HepG2 (cell line): ENCODE results near the gene ALG1L2. TPM values are rescaled to one million over a fixed set of nuclear protein-coding genes. Genes with fewer than 3 reads are reported as not detected.

Experiments
- ARID4A ChIP-seq: sonication (generic); formaldehyde crosslinking; IDR thresholded peaks from 2 replicates; pipeline ENCODE4 v1.5.0; 2020; ENCODE audit warnings: mild to moderate bottlenecking, missing genetic modification reagents, borderline replicate concordance
- ATF4 ChIP-seq, 2 experiments: fragments of 450-650 bp in 1 of 2; sonication (generic) in 1 of 2; formaldehyde crosslinking; IDR thresholded peaks; 2 replicates each; pipeline versions ENCODE4 v1.5.0 to v1.8.0; 2020 to 2022; ENCODE audit warnings: mild to moderate bottlenecking in 1 of 2, missing genetic modification reagents in 1 of 2
- HMGA1 ChIP-seq: sonication (generic); formaldehyde crosslinking; conservative IDR thresholded peaks from 2 replicates; pipeline ENCODE4 v1.4.0; 2020; ENCODE audit warnings: missing genetic modification reagents
- IRX3 ChIP-seq: sonication (generic); formaldehyde crosslinking; IDR thresholded peaks from 2 replicates; pipeline ENCODE4 v1.8.1; 2023; ENCODE audit warnings: mild to moderate bottlenecking, low read depth, missing genetic modification reagents, borderline replicate concordance
- UBTF ChIP-seq: sonication (generic); formaldehyde crosslinking; IDR thresholded peaks from 2 replicates; pipeline ENCODE4 v1.4.0; 2020; ENCODE audit warnings: mild to moderate bottlenecking, missing genetic modification reagents
- ZBTB42 ChIP-seq: sonication (generic); formaldehyde crosslinking; IDR thresholded peaks from 2 replicates; pipeline ENCODE4 v1.5.0; 2020; ENCODE audit warnings: mild to moderate bottlenecking, missing genetic modification reagents
- ZNF24 ChIP-seq: fragments of 450-650 bp; IDR thresholded peaks from 2 replicates; pipeline ENCODE4 v1.6.1; 2017; ENCODE audit warnings: antibody characterized with exemption, mild to moderate bottlenecking
- ZNF260 ChIP-seq: sonication (generic); formaldehyde crosslinking; IDR thresholded peaks from 2 replicates; pipeline ENCODE4 v1.4.0; 2020; ENCODE audit warnings: missing genetic modification reagents, low read depth, mild to moderate bottlenecking, borderline replicate concordance
- ZNF549 ChIP-seq: sonication (generic); formaldehyde crosslinking; IDR thresholded peaks from 2 replicates; pipeline ENCODE4 v1.5.0; 2020; ENCODE audit warnings: missing genetic modification reagents
- ZNF609 ChIP-seq: sonication (generic); formaldehyde crosslinking; IDR thresholded peaks from 2 replicates; pipeline ENCODE4 v1.4.0; 2020; ENCODE audit warnings: mild to moderate bottlenecking, missing genetic modification reagents, borderline replicate concordance
- ZNF639 ChIP-seq: conservative IDR thresholded peaks from 2 replicates; pipeline ENCODE4 v1.6.1; 2018; ENCODE audit warnings: missing genetic modification reagents
- polyA plus RNA-seq, 8 experiments: library from polyadenylated mRNA; depleted of rRNA in 3 of 8; stranded (reverse) in 7 of 8; unstranded in 1 of 8; fragments of >200 nt; fragmentation: Illumina TruSeq in 4 of 8; extraction: Trizol in 4 of 8; gene quantifications; 2 replicates each; pipeline versions ENCODE4 v1.2.1 to v1.2.3, GENCODE V29; 2011 to 2016; ENCODE audit warnings: low read depth in 4 of 8, missing spikeins in 1 of 8, mixed read lengths in 1 of 8; ENCODE audit not compliant: insufficient read depth in 1 of 8
- total RNA-seq, 5 experiments: library from RNA; depleted of rRNA; stranded (reverse); fragments of >200 nt; fragmentation: Illumina TruSeq; extraction: Trizol; gene quantifications; 2 replicates each; pipeline ENCODE4 v1.2.3, GENCODE V29; 2016; ENCODE audit warnings: low read depth in 1 of 5

Gene ALG1L2
- total and polyA plus RNA-seq, 2 of the 13 experiments (the other 11 are each of a cell fraction or from before 2014, with no cell fraction given), result 0.13 to 0.55 TPM

- TF ChIP-seq UBTF (CRISPR knock-in tag) (peak; percentile 57; the same call in 1 of the 2 replicates), ZNF260 (CRISPR knock-in tag) (no peak), ATF4 (CRISPR knock-in tag; IDR thresholded peaks at IDR 0.05) (no peak), ARID4A (CRISPR knock-in tag) (peak; percentile 87), IRX3 (CRISPR knock-in tag) (no peak), ZNF639 (CRISPR knock-in tag) (no peak), ZBTB42 (CRISPR knock-in tag) (no peak), ZNF24 (no peak), HMGA1 (CRISPR knock-in tag) (no peak), ZNF549 (CRISPR knock-in tag) (no peak), ZNF609 (CRISPR knock-in tag) (no peak)
Measured at GRCh38 chr3:130111185-130111864, 29.7 kb downstream of the ALG1L2 start (continued).
